Activated CD4-positive, alpha-beta T cell treated with anti-CD3 and anti-CD28 coated beads, Interleukin-2, Interleukin-6, amounts not matched to agents 100 ng/mL and 50 ng/mL, durations not matched to agents 16 hours and 8 hours (primary cell): ENCODE data around the gene ZNHIT6.

Experiments
- DNase-seq: peaks from one replicate; pipeline ENCODE4 v3.0.0-alpha.2; 2020

Gene ZNHIT6

GRCh38 chr1:85615586-85616363 is 92.5 kb downstream of the ZNHIT6 start:
- DNase-seq = no peak

DNA sequence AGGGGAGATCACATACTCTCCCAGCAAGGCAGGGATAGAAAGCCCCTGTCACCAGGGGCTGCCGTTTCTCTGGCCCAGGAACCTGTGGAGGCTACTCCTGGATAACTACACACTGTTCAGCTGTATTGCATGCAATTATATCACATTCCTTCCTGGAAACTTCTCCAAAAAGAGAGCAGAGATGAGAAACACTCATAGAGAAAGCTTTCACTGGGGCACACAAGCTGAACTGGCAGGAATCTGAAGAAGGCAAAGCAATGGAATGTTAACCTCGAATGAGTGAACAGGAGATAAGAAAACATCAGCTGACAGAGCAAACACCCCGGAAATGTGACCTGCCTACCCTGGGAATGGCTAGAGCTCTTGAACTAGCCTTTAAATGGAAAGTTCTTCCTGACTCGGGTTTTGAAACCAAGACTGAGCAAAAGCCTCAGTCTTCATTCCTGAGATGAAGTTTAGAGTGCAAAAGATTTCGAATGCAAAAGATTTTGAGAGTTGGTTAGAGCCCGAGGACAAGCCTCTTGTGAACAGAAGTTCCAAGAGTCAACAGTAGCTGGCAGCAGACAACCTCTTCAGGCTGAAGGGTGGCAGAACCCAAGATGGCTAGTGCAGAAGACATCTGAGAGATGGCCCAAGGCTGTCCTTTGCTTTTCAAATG is 95.4 kb downstream of the ZNHIT6 start:
- no peak for DNase-seq

GRCh38 chr1:85611856-85612255 is 96.4 kb downstream of the ZNHIT6 start:
- DNase-seq = no peak

DNA sequence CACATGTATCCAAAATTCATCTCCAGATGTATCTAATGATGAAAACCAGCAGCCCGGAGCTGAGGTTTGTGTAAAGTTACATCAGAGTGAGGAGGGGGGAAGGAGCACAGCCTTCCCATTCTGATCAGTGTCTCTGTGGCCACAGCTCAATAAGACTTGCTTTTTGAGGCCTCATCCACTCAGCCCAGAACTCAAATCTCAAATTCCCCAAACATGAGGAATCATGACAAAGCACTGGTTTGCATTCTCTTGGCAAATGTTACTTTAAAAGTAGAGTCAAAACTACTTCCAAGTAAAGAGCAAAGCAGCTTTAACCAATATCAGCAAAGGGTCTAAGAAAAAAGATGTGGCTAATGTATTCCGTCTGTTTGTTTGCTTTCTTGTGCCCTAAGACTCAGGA is 96.8 kb downstream of the ZNHIT6 start:
- DNase-seq = no peak

DNA sequence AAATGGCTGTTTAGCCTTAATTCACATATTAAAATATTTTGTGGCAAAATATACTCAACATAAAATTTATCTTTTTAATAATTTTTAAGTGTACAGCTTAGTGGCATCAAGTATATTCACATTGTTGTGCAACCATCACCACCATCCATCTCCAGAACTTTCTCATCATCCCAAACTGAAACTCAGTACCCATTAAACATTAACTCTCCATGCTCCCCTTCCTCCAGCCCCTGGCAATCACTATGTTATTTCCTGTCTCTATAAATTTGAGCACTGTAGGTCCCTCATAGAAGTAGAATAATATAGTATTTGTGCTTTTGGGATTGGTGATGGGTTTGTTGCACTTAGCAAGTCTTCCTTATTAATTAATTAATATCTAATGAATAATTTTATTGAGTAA is 98.3 kb downstream of the ZNHIT6 start:
- no peak for DNase-seq

GRCh38 chr1:85608851-85609250 is 99.4 kb downstream of the ZNHIT6 start:
- DNase-seq = no peak

DNA sequence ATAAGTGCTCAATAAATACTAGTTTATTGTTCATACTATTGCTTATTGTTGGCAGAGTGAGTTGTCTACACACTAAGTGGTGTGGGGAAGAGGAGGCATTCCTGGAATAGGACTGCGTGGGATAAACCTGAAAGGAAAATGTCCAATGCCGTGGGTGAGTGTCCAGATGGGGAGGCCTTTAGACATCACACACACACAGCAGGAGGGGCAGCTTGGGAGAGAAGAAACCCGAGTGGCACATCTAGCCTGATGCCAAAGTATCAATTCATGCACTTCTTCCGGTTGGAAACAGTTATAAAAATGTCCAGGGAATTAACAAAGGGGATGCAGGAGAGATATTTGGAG is 100.3 kb downstream of the ZNHIT6 start:
- DNase-seq = no peak

GRCh38 chr1:85607126-85607920 is 100.9 kb downstream of the ZNHIT6 start:
- no peak for DNase-seq

DNA sequence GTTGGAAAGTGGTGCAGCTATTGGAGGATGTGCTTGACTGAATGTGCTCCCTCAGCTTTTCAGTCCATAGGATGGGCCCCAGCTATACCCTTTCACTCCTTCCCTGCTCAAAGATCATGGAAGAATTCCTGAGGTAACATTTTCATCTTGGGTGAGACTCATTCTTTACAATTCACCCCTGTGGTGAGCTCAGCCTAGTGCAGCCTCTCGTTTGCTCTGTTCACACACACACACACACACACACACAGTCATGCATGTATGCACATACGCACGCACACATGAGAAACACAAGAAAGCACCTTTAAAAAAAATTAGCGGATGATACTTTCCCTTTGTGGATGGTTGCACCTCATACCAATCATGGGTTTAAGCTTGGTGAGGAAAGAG is 101.8 kb downstream of the ZNHIT6 start:
- no peak for DNase-seq

DNA sequence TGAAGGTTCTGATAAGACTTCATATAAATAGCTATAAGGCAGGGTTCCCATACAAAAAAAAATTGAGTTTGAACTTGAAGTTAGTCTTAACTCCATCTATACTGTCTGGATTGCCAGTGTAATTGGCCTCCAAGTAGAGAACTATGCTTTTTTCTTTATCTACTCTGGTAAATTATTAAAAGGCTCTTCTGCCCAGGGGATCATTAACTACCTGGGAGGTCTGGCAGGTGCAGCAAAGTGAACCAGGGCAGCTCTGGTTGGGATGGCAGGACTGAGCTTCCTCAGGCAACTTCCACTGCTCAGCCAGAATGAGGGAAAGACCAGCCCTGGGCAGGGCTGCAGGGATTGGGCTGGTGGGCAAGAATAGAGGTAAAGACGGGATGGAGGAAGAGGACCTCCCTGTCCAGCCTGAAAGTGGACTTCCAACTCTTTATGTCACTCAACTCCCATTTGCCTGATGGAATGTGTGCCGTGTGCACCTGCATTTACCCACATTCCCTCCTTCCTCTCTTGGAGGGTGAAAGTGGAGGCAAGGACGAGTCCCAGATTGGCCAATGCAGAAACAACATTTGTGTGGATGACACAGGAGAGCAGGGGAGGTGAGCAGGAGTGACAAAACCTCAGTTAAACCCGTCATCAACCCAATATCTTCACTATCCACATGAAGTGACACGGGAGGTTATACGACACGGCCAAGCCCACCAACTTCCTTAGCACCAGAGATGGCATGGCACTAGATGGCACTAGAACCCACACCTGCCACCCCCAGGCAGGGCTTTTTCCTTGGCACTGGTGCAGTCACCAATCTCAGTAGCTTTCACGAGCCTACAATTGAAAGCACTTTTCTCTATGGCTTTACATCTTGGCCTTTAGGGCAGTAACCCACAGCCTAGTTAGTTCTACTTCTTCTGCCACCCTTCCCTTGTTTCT is 102.5 kb downstream of the ZNHIT6 start:
- DNase-seq = no peak

GRCh38 chr1:85604298-85604997 is 103.8 kb downstream of the ZNHIT6 start:
- DNase-seq = no peak

- DNase-seq = no peak
Measured at GRCh38 chr1:85603086-85603880, 105.0 kb downstream of the ZNHIT6 start.

DNA sequence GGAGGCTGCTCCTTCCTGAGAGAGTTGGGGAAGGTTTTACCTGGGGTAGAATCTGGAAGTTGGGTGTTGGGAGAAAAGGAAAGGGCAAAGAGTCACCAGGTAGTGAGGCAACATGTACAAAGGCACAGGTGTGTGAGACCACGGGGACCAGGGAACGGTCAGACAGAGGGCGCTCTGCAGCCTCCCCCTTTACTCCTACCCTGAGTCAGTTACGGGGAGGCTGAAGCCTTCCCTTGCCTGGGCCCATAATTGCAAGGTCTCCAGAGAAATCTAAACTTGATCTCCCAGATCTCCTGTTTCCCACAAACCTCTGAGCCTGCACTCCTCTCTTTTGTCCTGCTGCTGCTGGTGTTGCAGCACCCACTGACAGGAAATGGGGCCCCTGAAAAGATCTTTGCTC is 105.7 kb downstream of the ZNHIT6 start:
- no peak for DNase-seq

DNA sequence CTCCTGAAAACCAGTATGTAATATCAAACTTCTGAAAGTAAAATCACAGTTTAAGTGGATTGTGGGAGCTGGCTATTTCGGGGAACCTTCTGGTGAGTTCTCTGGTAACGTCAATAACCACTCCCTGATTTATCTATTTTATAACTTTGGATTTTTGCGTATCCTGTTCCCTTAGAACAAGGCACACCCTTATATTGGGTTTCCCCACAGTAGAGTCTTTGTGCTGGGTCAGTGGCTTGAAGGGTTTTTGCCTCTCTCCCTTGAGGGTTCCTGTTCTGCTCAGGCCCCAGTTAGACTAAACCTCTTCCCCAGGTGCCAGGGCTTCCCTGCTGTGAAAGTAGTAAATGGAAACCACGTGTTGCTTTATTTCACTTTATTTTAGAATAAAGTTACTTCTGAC is 106.3 kb downstream of the ZNHIT6 start:
- DNase-seq = no peak

DNA sequence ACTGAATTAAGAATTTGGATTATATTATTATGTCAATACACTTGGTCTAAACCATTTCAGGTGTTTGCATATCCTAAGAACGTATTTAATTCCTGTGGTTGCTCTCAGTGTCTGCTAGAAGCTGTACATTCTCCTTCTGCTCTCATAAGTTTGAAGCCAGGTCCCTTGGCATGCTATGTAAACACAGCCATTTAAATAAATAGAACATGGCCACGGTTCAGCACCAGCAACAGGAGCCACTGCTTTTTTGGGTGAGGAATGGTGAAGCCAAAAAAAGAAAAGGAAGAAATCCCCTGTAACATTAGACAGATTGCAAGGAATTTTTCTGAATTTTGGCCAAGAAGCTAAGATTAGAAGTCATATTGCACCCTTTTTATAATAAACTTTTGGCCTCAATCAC is 108.6 kb downstream of the ZNHIT6 start:
- no peak for DNase-seq
